H1 (cell line): ENCODE results near the gene FHIT. TPM values are rescaled to one million over a fixed set of nuclear protein-coding genes. Genes with fewer than 3 reads are reported as not detected.

Experiments used
- CTCF ChIA-PET: fragments of 300-600 bp; sonication (Branson Sonifier 250); formaldehyde crosslinking; loops from one replicate; lab custom pipeline; 2021; ENCODE audit not compliant: partially characterized antibody; lab: Charles Lee
- POLR2A ChIA-PET: fragments of 300-600 bp; sonication (Branson Sonifier 250); formaldehyde crosslinking; loops from one replicate; lab custom pipeline; 2021; ENCODE audit warnings: inconsistent platforms; ENCODE audit not compliant: partially characterized antibody; lab: Charles Lee
- DNase-seq, 2 experiments: peaks; one replicate each; pipeline versions ENCODE4 v3.0.0 to v3.0.0-alpha.2; 2010 to 2022; ENCODE audit warnings: low spot score in 2 of 2, low read depth in 1 of 2, mixed read lengths in 1 of 2
- FAIRE-seq: peaks from 2 replicates; lab custom pipeline; 2011; peaks lifted over from hg19 to GRCh38; lab: Jason Lieb, UNC
- H2AFZ ChIP-seq: 2 replicates; pipeline ENCODE4 v1.8.1; 2012; ENCODE audit warnings: low read length, inconsistent platforms
- H2AK5ac ChIP-seq: 2 replicates; pipeline ENCODE4 v1.6.1; 2013; ENCODE audit warnings: low read depth, low read length
- H2BK120ac ChIP-seq: replicated peaks from 2 replicates; pipeline ENCODE3; 2013; ENCODE audit warnings: low read depth, low read length, inconsistent platforms
- H2BK12ac ChIP-seq: 2 replicates; pipeline ENCODE4 v1.6.1; 2013; ENCODE audit warnings: low read depth, low read length
- H2BK15ac ChIP-seq: 2 replicates; pipeline ENCODE4 v1.6.1; 2013; ENCODE audit warnings: low read length
- H2BK20ac ChIP-seq: 2 replicates; pipeline ENCODE4 v1.6.1; 2013; ENCODE audit warnings: low read length
- H2BK5ac ChIP-seq: 2 replicates; pipeline ENCODE4 v1.6.1; 2013; ENCODE audit warnings: low read depth, low read length
- H3K14ac ChIP-seq: 2 replicates; pipeline ENCODE4 v1.6.1; 2013; ENCODE audit warnings: inconsistent platforms; ENCODE audit not compliant: insufficient read length
- H3K18ac ChIP-seq: 2 replicates; pipeline ENCODE4 v1.6.1; 2013; ENCODE audit warnings: low read length; ENCODE audit errors: extremely low read depth
- H3K23ac ChIP-seq: 2 replicates; pipeline ENCODE4 v1.6.1; 2013; ENCODE audit warnings: inconsistent platforms; ENCODE audit not compliant: insufficient read length
- H3K23me2 ChIP-seq: 2 replicates; pipeline ENCODE4 v1.6.1; 2013; ENCODE audit warnings: low read depth, low read length
- H3K27ac ChIP-seq: 2 replicates; pipeline ENCODE4 v1.6.1; 2011; ENCODE audit warnings: low read depth, low read length, inconsistent platforms
- H3K27me3 ChIP-seq, 4 experiments: replicated peaks in 1 of 4; 1 replicate in 1 of 4; 2 replicates in 3 of 4; pipeline versions ENCODE4 v1.6.1 to v1.8.1; 2011 to 2013; ENCODE audit warnings: low read length in 3 of 4, mild to moderate bottlenecking in 3 of 4, inconsistent platforms in 2 of 4, mixed read lengths in 2 of 4, moderate library complexity in 1 of 4; ENCODE audit not compliant: control insufficient read depth in 3 of 4, insufficient read depth in 3 of 4; ENCODE audit errors: extremely low read depth in 1 of 4
- H3K36me3 ChIP-seq, 4 experiments: 2 replicates each; pipeline versions ENCODE4 v1.6.1 to v1.8.1; 2011 to 2013; ENCODE audit warnings: mild to moderate bottlenecking in 4 of 4, low read length in 3 of 4, moderate library complexity in 2 of 4, control low read depth in 1 of 4, inconsistent platforms in 1 of 4; ENCODE audit not compliant: insufficient read depth in 4 of 4, control insufficient read depth in 2 of 4
- H3K4ac ChIP-seq: replicated peaks from 2 replicates; pipeline ENCODE3; 2013; ENCODE audit warnings: low read length, low read depth, mixed read lengths, inconsistent platforms; ENCODE audit not compliant: insufficient read length
- H3K4me1 ChIP-seq, 4 experiments: replicated peaks in 1 of 4; 1 replicate in 1 of 4; 2 replicates in 3 of 4; pipeline versions ENCODE4 v1.6.1 to v1.8.1; 2011 to 2013; ENCODE audit warnings: low read length in 3 of 4, inconsistent platforms in 2 of 4, mixed read lengths in 1 of 4; ENCODE audit not compliant: insufficient read depth in 4 of 4, control insufficient read depth in 3 of 4
- H3K4me2 ChIP-seq, 2 experiments: 2 replicates each; pipeline versions ENCODE4 v1.6.1 to v1.8.1; 2011 to 2013; ENCODE audit warnings: low read depth in 2 of 2, low read length in 2 of 2, control low read depth in 1 of 2, inconsistent platforms in 1 of 2, mild to moderate bottlenecking in 1 of 2; ENCODE audit not compliant: insufficient read depth in 1 of 2
- H3K4me3 ChIP-seq, 4 experiments: fragments of 200-600, 300-600 bp in 1 of 4; sonication (generic), shearing (Covaris generic), sonication (Bioruptor Twin) in 1 of 4; 2 replicates each; pipeline versions ENCODE4 v1.5.1 to v1.8.1; 2011 to 2016; ENCODE audit warnings: low read length in 4 of 4, low read depth in 3 of 4, control low read depth in 2 of 4, inconsistent platforms in 2 of 4, mild to moderate bottlenecking in 2 of 4, mixed read lengths in 1 of 4, moderate library complexity in 1 of 4; ENCODE audit not compliant: insufficient read depth in 2 of 4; ENCODE audit errors: extremely low read depth in 1 of 4
- H3K56ac ChIP-seq: replicated peaks from 2 replicates; pipeline ENCODE3; 2013; ENCODE audit warnings: low read depth, mild to moderate bottlenecking, mixed read lengths, low read length, inconsistent platforms; ENCODE audit not compliant: insufficient read length
- H3K79me1 ChIP-seq: 2 replicates; pipeline ENCODE4 v1.6.1; 2013; ENCODE audit warnings: low read depth, low read length, control low read depth
- H3K79me2 ChIP-seq, 2 experiments: 2 replicates each; pipeline versions ENCODE4 v1.6.1 to v1.8.1; 2012 to 2013; ENCODE audit warnings: low read length in 2 of 2, mild to moderate bottlenecking in 2 of 2, inconsistent platforms in 1 of 2; ENCODE audit not compliant: insufficient read depth in 2 of 2, control insufficient read depth in 1 of 2
- H3K9ac ChIP-seq, 4 experiments: replicated peaks in 1 of 4; 1 replicate in 1 of 4; 2 replicates in 3 of 4; pipeline versions ENCODE4 v1.6.1 to v1.8.1; 2011 to 2013; ENCODE audit warnings: low read depth in 3 of 4, low read length in 3 of 4, control low read depth in 2 of 4, mild to moderate bottlenecking in 2 of 4, moderate library complexity in 2 of 4, inconsistent platforms in 1 of 4; ENCODE audit errors: extremely low read depth in 1 of 4
- H3K9me3 ChIP-seq, 2 experiments: 2 replicates each; pipeline versions ENCODE4 v1.6.1 to v1.8.1; 2012 to 2013; ENCODE audit warnings: mild to moderate bottlenecking in 2 of 2, moderate library complexity in 2 of 2, control low read depth in 1 of 2, inconsistent platforms in 1 of 2, low read depth in 1 of 2, low read length in 1 of 2, mixed read lengths in 1 of 2; ENCODE audit not compliant: insufficient read depth in 2 of 2
- H4K20me1 ChIP-seq, 2 experiments: replicated peaks in 1 of 2; 2 replicates each; pipeline versions ENCODE3 to v1.8.1; 2011 to 2013; ENCODE audit warnings: inconsistent platforms in 2 of 2, low read length in 2 of 2, mild to moderate bottlenecking in 1 of 2; ENCODE audit not compliant: insufficient read depth in 2 of 2, control insufficient read depth in 1 of 2
- H4K5ac ChIP-seq: 2 replicates; pipeline ENCODE4 v1.6.1; 2013; ENCODE audit warnings: low read length, low read depth, mixed read lengths, inconsistent platforms; ENCODE audit not compliant: insufficient read length
- H4K8ac ChIP-seq: 2 replicates; pipeline ENCODE4 v1.8.0; 2013; ENCODE audit warnings: mild to moderate bottlenecking, moderate library complexity, low read length, inconsistent platforms; ENCODE audit not compliant: insufficient read depth; ENCODE audit errors: extremely low read depth
- H4K91ac ChIP-seq: replicated peaks from 2 replicates; pipeline ENCODE3; 2013; ENCODE audit warnings: low read length, mixed read lengths, inconsistent platforms; ENCODE audit not compliant: insufficient read length
- ATF3 ChIP-seq: IDR thresholded peaks from 2 replicates; pipeline ENCODE4 v1.6.1; 2011; ENCODE audit warnings: low read depth, mild to moderate bottlenecking, low read length; ENCODE audit not compliant: insufficient read depth
- CREB1 ChIP-seq: IDR thresholded peaks from 2 replicates; pipeline ENCODE4 v1.6.1; 2012; ENCODE audit warnings: inconsistent platforms
- FOSL1 ChIP-seq: IDR thresholded peaks from 2 replicates; pipeline ENCODE4 v1.6.1; 2011; ENCODE audit warnings: mild to moderate bottlenecking, low read depth, low read length, moderate library complexity; ENCODE audit not compliant: insufficient read depth
- GABPA ChIP-seq: IDR thresholded peaks from 2 replicates; pipeline ENCODE4 v1.6.1; 2011; ENCODE audit warnings: mild to moderate bottlenecking, low read length, moderate library complexity, borderline replicate concordance; ENCODE audit not compliant: insufficient read depth
- JUN ChIP-seq: IDR thresholded peaks from 2 replicates; pipeline ENCODE4 v1.6.1; 2011; ENCODE audit warnings: low read depth, mild to moderate bottlenecking, improper control_type of control experiment, low read length
- KDM1A ChIP-seq: fragments of 200-600, 300-600 bp; sonication (generic); IDR thresholded peaks from 2 replicates; pipeline ENCODE4 v1.7.1; 2016; ENCODE audit warnings: mild to moderate bottlenecking, low read length, borderline replicate concordance
- NANOG ChIP-seq: IDR thresholded peaks from 2 replicates; pipeline ENCODE4 v1.6.1; 2011; ENCODE audit warnings: low read length, low read depth, mild to moderate bottlenecking, inconsistent platforms; ENCODE audit not compliant: insufficient read depth, poor library complexity, severe bottlenecking
- RNF2 ChIP-seq: fragments of 200-900, 300-1000 bp; sonication (generic); IDR thresholded peaks from 2 replicates; pipeline ENCODE4 v1.7.1; 2016; ENCODE audit warnings: borderline replicate concordance, low read depth, mild to moderate bottlenecking, antibody characterized with exemption, low read length; ENCODE audit not compliant: poor library complexity, severe bottlenecking; ENCODE audit errors: missing control alignments
- RXRA ChIP-seq: IDR thresholded peaks from 2 replicates; pipeline ENCODE4 v1.6.1; 2011; ENCODE audit warnings: low read depth, mild to moderate bottlenecking, low read length, moderate library complexity; ENCODE audit not compliant: insufficient read depth
- SIX5 ChIP-seq: IDR thresholded peaks from 2 replicates; pipeline ENCODE4 v1.6.1; 2011; ENCODE audit warnings: mild to moderate bottlenecking, low read depth, low read length
- TCF12 ChIP-seq: IDR thresholded peaks from 2 replicates; pipeline ENCODE4 v1.6.1; 2011; ENCODE audit warnings: low read depth, mild to moderate bottlenecking, low read length
- WGBS, 2 experiments: shearing (Covaris generic) in 1 of 2; methylation state at CpG; one replicate each; pipeline versions ENCODE4 v1.1.6 to v1.1.7; 2013 to 2015; ENCODE audit warnings: low lambda C conversion rate in 2 of 2, mixed read lengths in 2 of 2, inconsistent platforms in 1 of 2, low coverage in 1 of 2, missing lambda C conversion rate in 1 of 2; ENCODE audit not compliant: insufficient replicate concordance in 2 of 2, insufficient coverage in 1 of 2, insufficient read length in 1 of 2; ENCODE audit errors: extremely low coverage in 1 of 2, missing lambda C conversion rate in 1 of 2; 5-methylcytosine and 5-hydroxymethylcytosine counted together
- polyA plus RNA-seq, 7 experiments: library from polyadenylated mRNA; depleted of rRNA in 3 of 7; stranded (reverse) in 5 of 7; unstranded in 2 of 7; fragments of >200 nt in 5 of 7; fragments of 200-250 nt in 2 of 7; gene quantifications; 1 replicate in 5 of 7; 2 replicates in 1 of 7; 4 replicates in 1 of 7; pipeline versions ENCODE4 v1.2.1 to v1.2.3, GENCODE V29; 2011 to 2013; ENCODE audit warnings: missing spikeins in 2 of 7, mixed read lengths in 2 of 7
- total RNA-seq: library from RNA; stranded (reverse); fragmentation: NEBNext Ultra II Directional; extraction: Animal tissue kit (Norgen Biotek cat#: 25700); gene quantifications from 2 replicates; pipeline ENCODE4 v1.2.1, GENCODE V29; 2021

FHIT gene
- total and polyA plus RNA-seq, 2 of the 8 experiments (the other 6 are each of a cell fraction or from before 2014, with no cell fraction given) = 1.2 to 3.2 TPM

- ChIA-PET POLR2A (no interaction called here), CTCF (interaction anchor here (0.9 kb wide), 1 partner anchor 116 kb away, joined by 3 read pairs; no protein-coding TSS in a partner anchor)
- H4K20me1 ChIP-seq = no peaks in the 10 kb centered on the region
- FAIRE-seq (no peak), DNase-seq (no peak)
- no peak overlapping the region for H3K4me2 ChIP-seq
- H3K27me3 ChIP-seq = peaks cover 0 to 2% (median 0%) of the 10 kb centered on the region in 4 experiments; a peak in 2 of 7 replicates
- H3K56ac ChIP-seq = no peak overlapping the region
- H3K18ac ChIP-seq = no peak overlapping the region
- H4K8ac ChIP-seq = no peak overlapping the region
- H4K5ac ChIP-seq = no peak overlapping the region
- no peaks in the 10 kb centered on the region for H3K79me2 ChIP-seq
- 88% methylated on average over 5 of the region's 5 CpGs; no CpG with 5 or more reads in 1 of the 2 experiments for WGBS, 2 experiments
- no peak overlapping the region for H2BK12ac ChIP-seq
- H3K14ac ChIP-seq = no peak overlapping the region
- H2BK15ac ChIP-seq = no peak overlapping the region
- no peak overlapping the region for H3K4me3 ChIP-seq
- H2BK120ac ChIP-seq = no peak overlapping the region
- H2AFZ ChIP-seq = no peak overlapping the region
- no peaks in the 10 kb centered on the region for H3K23me2 ChIP-seq
- H3K9me3 ChIP-seq = no peaks in the 10 kb centered on the region
- no peak overlapping the region for H4K91ac ChIP-seq
- H3K9ac ChIP-seq = no peak overlapping the region
- peaks cover 0 to 5% (median 0%) of the 10 kb centered on the region in 4 experiments; a peak in 1 of 7 replicates for H3K4me1 ChIP-seq
- H3K4ac ChIP-seq = no peak overlapping the region
- no peak overlapping the region for H3K23ac ChIP-seq
- H2BK5ac ChIP-seq = no peak overlapping the region
- no peak overlapping the region for H3K27ac ChIP-seq
- no peaks in the 10 kb centered on the region for H3K36me3 ChIP-seq
- H3K79me1 ChIP-seq = no peaks in the 10 kb centered on the region
- H2BK20ac ChIP-seq = no peak overlapping the region
- no peak overlapping the region for H2AK5ac ChIP-seq
- TF ChIP-seq RNF2 (no peak), SIX5 (no peak), JUN (no peak), GABPA (no peak), NANOG (no peak), CREB1 (no peak), RXRA (no peak), KDM1A (no peak), TCF12 (no peak), ATF3 (no peak), FOSL1 (no peak)
These were observed 1494.3 kb downstream of the FHIT start for GRCh38 chr3:59756934-59757333.
